Mesendoderm (in vitro differentiated cells): ENCODE measurements around the gene ITFG1.
A peak's percentile ranks its signal among the peaks of the same experiment; 100 is the strongest.

Experiments
- DNase-seq: peaks from one replicate; pipeline ENCODE4 v3.0.0; 2013
- H2AK5ac ChIP-seq: 2 replicates; pipeline ENCODE4 v1.6.1; 2013; ENCODE audit warnings: low read length, inconsistent platforms
- H2BK120ac ChIP-seq: 2 replicates; pipeline ENCODE4 v1.6.1; 2013; ENCODE audit warnings: low read depth, mild to moderate bottlenecking, low read length, moderate library complexity, mixed read lengths
- H2BK15ac ChIP-seq: replicated peaks from 2 replicates; pipeline ENCODE4 v1.6.1; 2013; ENCODE audit warnings: low read depth, mild to moderate bottlenecking, moderate library complexity
- H2BK5ac ChIP-seq: 2 replicates; pipeline ENCODE4 v1.6.1; 2013; ENCODE audit warnings: low read length, inconsistent platforms
- H3K18ac ChIP-seq: 2 replicates; pipeline ENCODE4 v1.6.1; 2013; ENCODE audit warnings: mild to moderate bottlenecking, low read length, mixed read lengths
- H3K23ac ChIP-seq: one replicate; pipeline ENCODE4 v1.6.1; 2013; ENCODE audit warnings: low read length
- H3K27ac ChIP-seq: 2 replicates; pipeline ENCODE4 v1.5.1; 2013; ENCODE audit warnings: low read depth, mild to moderate bottlenecking, inconsistent platforms, low read length, moderate library complexity
- H3K27me3 ChIP-seq: 2 replicates; pipeline ENCODE4 v1.6.1; 2013; ENCODE audit warnings: low read length, control low read depth, mild to moderate bottlenecking, inconsistent platforms; ENCODE audit not compliant: insufficient read depth, poor library complexity
- H3K36me3 ChIP-seq: 2 replicates; pipeline ENCODE4 v1.6.1; 2013; ENCODE audit warnings: low read length, inconsistent platforms; ENCODE audit not compliant: control insufficient read depth, insufficient read depth
- H3K4ac ChIP-seq: one replicate; pipeline ENCODE4 v1.6.1; 2013; ENCODE audit warnings: low read depth, mild to moderate bottlenecking, low read length, moderate library complexity
- H3K4me1 ChIP-seq: 2 replicates; pipeline ENCODE4 v1.6.1; 2013; ENCODE audit warnings: low read depth, low read length, inconsistent platforms; ENCODE audit not compliant: control insufficient read depth
- H3K4me2 ChIP-seq: 2 replicates; pipeline ENCODE4 v1.6.1; 2013; ENCODE audit warnings: low read length
- H3K4me3 ChIP-seq: 2 replicates; pipeline ENCODE4 v1.5.1; 2013; ENCODE audit warnings: mild to moderate bottlenecking, low read length
- H3K56ac ChIP-seq: one replicate; pipeline ENCODE4 v1.6.1; 2013; ENCODE audit warnings: low read length
- H3K79me1 ChIP-seq: 2 replicates; pipeline ENCODE4 v1.6.1; 2013; ENCODE audit warnings: low read length, inconsistent platforms
- H3K79me2 ChIP-seq: 2 replicates; pipeline ENCODE4 v1.6.1; 2013; ENCODE audit warnings: mild to moderate bottlenecking, low read length; ENCODE audit not compliant: control insufficient read depth, insufficient read depth
- H3K9ac ChIP-seq: 2 replicates; pipeline ENCODE4 v1.6.1; 2013; ENCODE audit warnings: low read length, inconsistent platforms
- H4K5ac ChIP-seq: one replicate; pipeline ENCODE4 v1.6.1; 2013; ENCODE audit warnings: low read length
- H4K8ac ChIP-seq: one replicate; pipeline ENCODE4 v1.6.1; 2013; ENCODE audit warnings: low read depth, mild to moderate bottlenecking, control low read depth, low read length, moderate library complexity
- WGBS: extraction: QIAGEN DNeasy Blood & Tissue Kit; methylation state at CpG from one replicate; pipeline ENCODE4 v1.1.7; 2013; ENCODE audit warnings: low lambda C conversion rate, missing lambda C conversion rate; ENCODE audit not compliant: insufficient coverage; ENCODE audit errors: extremely low coverage; 5-methylcytosine and 5-hydroxymethylcytosine counted together

ITFG1 gene

GRCh38 chr16:47262938-47263337 is 197.9 kb downstream of the ITFG1 start:
- H3K4ac ChIP-seq, result no peak overlapping the region
- H3K56ac ChIP-seq, result no peak overlapping the region
- no peaks in the 10 kb centered on the region for H3K36me3 ChIP-seq
- no peak overlapping the region for H2AK5ac ChIP-seq
- H2BK15ac ChIP-seq, result no peak overlapping the region
- no peak overlapping the region for H3K4me3 ChIP-seq
- no peak overlapping the region for H4K5ac ChIP-seq
- no peak overlapping the region for H3K27ac ChIP-seq
- no peak for DNase-seq
- H3K4me2 ChIP-seq, result no peak overlapping the region
- H3K27me3 ChIP-seq, result no peaks in the 10 kb centered on the region
- no peaks in the 10 kb centered on the region for H3K79me1 ChIP-seq
- H3K9ac ChIP-seq, result no peak overlapping the region
- H3K23ac ChIP-seq, result no peak overlapping the region
- H3K18ac ChIP-seq, result no peak overlapping the region
- H3K4me1 ChIP-seq, result no peaks in the 10 kb centered on the region
- H2BK5ac ChIP-seq, result no peak overlapping the region
- no peak overlapping the region for H2BK120ac ChIP-seq
- no CpG with 5 or more reads among the region's 2 CpGs for WGBS
- no peak overlapping the region for H4K8ac ChIP-seq
- H3K79me2 ChIP-seq, result no peaks in the 10 kb centered on the region

GRCh38 chr16:47260503-47260902 is 200.4 kb downstream of the ITFG1 start:
- Histone ChIP-seq H2BK15ac (no peak overlapping the region), H3K36me3 (no peaks in the 10 kb centered on the region), H2AK5ac (no peak overlapping the region), H3K4me1 (no peaks in the 10 kb centered on the region), H3K27ac (no peak overlapping the region), H3K79me1 (no peaks in the 10 kb centered on the region), H3K27me3 (no peaks in the 10 kb centered on the region), H3K4me3 (no peak overlapping the region), H3K23ac (no peak overlapping the region), H2BK120ac (no peak overlapping the region), H3K79me2 (no peaks in the 10 kb centered on the region), H3K4ac (no peak overlapping the region), H3K4me2 (no peak overlapping the region), H4K5ac (no peak overlapping the region), H3K9ac (no peak overlapping the region), H3K18ac (no peak overlapping the region), H4K8ac (no peak overlapping the region), H2BK5ac (no peak overlapping the region), H3K56ac (no peak overlapping the region)
- no CpG with 5 or more reads among the region's 11 CpGs for WGBS
- no peak for DNase-seq

- Histone ChIP-seq H3K4ac (no peak overlapping the region), H3K23ac (no peak overlapping the region), H4K5ac (no peak overlapping the region), H2AK5ac (no peak overlapping the region), H3K36me3 (no peaks in the 10 kb centered on the region), H3K4me1 (no peaks in the 10 kb centered on the region), H3K27me3 (no peaks in the 10 kb centered on the region), H3K4me3 (no peak overlapping the region), H2BK15ac (no peak overlapping the region), H4K8ac (no peak overlapping the region), H3K9ac (no peak overlapping the region), H3K18ac (no peak overlapping the region), H2BK5ac (no peak overlapping the region), H2BK120ac (no peak overlapping the region), H3K79me1 (no peaks in the 10 kb centered on the region), H3K4me2 (no peak overlapping the region), H3K56ac (no peak overlapping the region), H3K79me2 (no peaks in the 10 kb centered on the region), H3K27ac (no peak overlapping the region)
- no CpG with 5 or more reads among the region's 2 CpGs for WGBS
- peak; percentile 50 for DNase-seq
Observed at GRCh38 chr16:47258874-47259461, 201.9 kb downstream of the ITFG1 start.

GRCh38 chr16:47254756-47255155 is 206.1 kb downstream of the ITFG1 start:
- Histone ChIP-seq H3K27ac (no peak overlapping the region), H3K4ac (no peak overlapping the region), H3K23ac (no peak overlapping the region), H3K4me2 (no peak overlapping the region), H3K4me1 (no peaks in the 10 kb centered on the region), H3K18ac (no peak overlapping the region), H2BK120ac (no peak overlapping the region), H2BK5ac (no peak overlapping the region), H4K5ac (no peak overlapping the region), H3K9ac (no peak overlapping the region), H4K8ac (no peak overlapping the region), H3K36me3 (no peaks in the 10 kb centered on the region), H3K79me2 (no peaks in the 10 kb centered on the region), H3K79me1 (no peaks in the 10 kb centered on the region), H3K4me3 (no peak overlapping the region), H3K27me3 (no peaks in the 10 kb centered on the region), H2AK5ac (no peak overlapping the region), H3K56ac (no peak overlapping the region), H2BK15ac (no peak overlapping the region)
- no CpG with 5 or more reads among the region's 6 CpGs for WGBS
- DNase-seq, result no peak

- no peaks in the 10 kb centered on the region for H3K79me2 ChIP-seq
- H2BK120ac ChIP-seq, result no peak overlapping the region
- H2AK5ac ChIP-seq, result no peak overlapping the region
- H3K9ac ChIP-seq, result no peak overlapping the region
- no peaks in the 10 kb centered on the region for H3K4me1 ChIP-seq
- no peak overlapping the region for H3K56ac ChIP-seq
- H3K36me3 ChIP-seq, result no peaks in the 10 kb centered on the region
- no peaks in the 10 kb centered on the region for H3K79me1 ChIP-seq
- H3K4me2 ChIP-seq, result no peak overlapping the region
- no CpG with 5 or more reads among the region's 2 CpGs for WGBS
- no peak overlapping the region for H3K4me3 ChIP-seq
- H3K4ac ChIP-seq, result no peak overlapping the region
- no peak overlapping the region for H4K5ac ChIP-seq
- DNase-seq, result peak; percentile 1
- no peak overlapping the region for H2BK15ac ChIP-seq
- no peak overlapping the region for H2BK5ac ChIP-seq
- no peaks in the 10 kb centered on the region for H3K27me3 ChIP-seq
- H3K23ac ChIP-seq, result no peak overlapping the region
- H3K27ac ChIP-seq, result no peak overlapping the region
- H4K8ac ChIP-seq, result no peak overlapping the region
- no peak overlapping the region for H3K18ac ChIP-seq
Observed at GRCh38 chr16:47250983-47251382, 209.9 kb downstream of the ITFG1 start.

- no peak overlapping the region for H3K18ac ChIP-seq
- H3K23ac ChIP-seq, result no peak overlapping the region
- no peak overlapping the region for H3K56ac ChIP-seq
- H2BK15ac ChIP-seq, result no peak overlapping the region
- H3K79me1 ChIP-seq, result no peaks in the 10 kb centered on the region
- H2AK5ac ChIP-seq, result no peak overlapping the region
- no peak for DNase-seq
- no peak overlapping the region for H4K5ac ChIP-seq
- H3K27ac ChIP-seq, result no peak overlapping the region
- no peak overlapping the region for H2BK120ac ChIP-seq
- H3K4me3 ChIP-seq, result no peak overlapping the region
- no peak overlapping the region for H4K8ac ChIP-seq
- no peaks in the 10 kb centered on the region for H3K27me3 ChIP-seq
- no peaks in the 10 kb centered on the region for H3K4me1 ChIP-seq
- no peak overlapping the region for H2BK5ac ChIP-seq
- H3K36me3 ChIP-seq, result no peaks in the 10 kb centered on the region
- no peak overlapping the region for H3K4ac ChIP-seq
- WGBS, result no CpG with 5 or more reads among the region's 3 CpGs
- H3K79me2 ChIP-seq, result no peaks in the 10 kb centered on the region
- H3K4me2 ChIP-seq, result no peak overlapping the region
- H3K9ac ChIP-seq, result no peak overlapping the region
Observed at GRCh38 chr16:47247690-47248089, 213.2 kb downstream of the ITFG1 start.
